Measurements from ENCODE around the gene DPP10.

GRCh38 chr2:115034801-115035200 lies 592.4 kb downstream of the DPP10 start:
- no peak for TF ChIP-seq CTCF (IDR thresholded peaks at IDR 0.05 in 2 of 3, conservative IDR thresholded peaks at IDR 0.05 in 1 of 3; ENCODE audit: control insufficient read depth in 2 of 3, extremely low read depth in 1 of 3, insufficient read depth in 1 of 3, low read depth in 3 of 3, low read length in 3 of 3)
- no peak for TF ChIP-seq FOXM1 (IDR thresholded peaks at IDR 0.05; ENCODE audit: low read depth, low read length)
- no peak for TF ChIP-seq HDAC6 (IDR thresholded peaks at IDR 0.05; ENCODE audit: unreplicated experiment)
- no peak for TF ChIP-seq EP300 (IDR thresholded peaks at IDR 0.05; ENCODE audit: borderline replicate concordance in 1 of 2, control insufficient read depth in 1 of 2, low read depth in 2 of 2, low read length in 2 of 2)
- TF ChIP-seq SRF (IDR thresholded peaks at IDR 0.05; ENCODE audit: low read depth in 2 of 2, low read length in 2 of 2) = no peak
- TF ChIP-seq NFIC (IDR thresholded peaks at IDR 0.05; ENCODE audit: low read depth, low read length) = no peak
- no peak for TF ChIP-seq CHD2 (IDR thresholded peaks at IDR 0.05; ENCODE audit: borderline replicate concordance, low read depth, low read length)
- TF ChIP-seq ELK1 (IDR thresholded peaks at IDR 0.05; ENCODE audit: low read depth, low read length) = no peak
- no peak for TF ChIP-seq IKZF2 (IDR thresholded peaks at IDR 0.05)
- no peak for TF ChIP-seq SIN3A (IDR thresholded peaks at IDR 0.05; ENCODE audit: low read depth, low read length)

Measured in GM12878 (cell line).